MCF 10A (cell line): Measurements from ENCODE around the gene RTKN2. TPM values are rescaled to one million over a fixed set of nuclear protein-coding genes. Genes with fewer than 3 reads are reported as not detected.

Experiments used
- BruUV-seq: library from RNA; stranded (reverse); fragments of 400-500 nt; replicated peaks from 2 replicates; lab custom pipeline; 2021; lab: Mats Ljungman, UMichigan
- CTCF ChIA-PET: fragments of 300-600 bp; sonication (Branson Sonifier 250); formaldehyde crosslinking; extraction: SDS; loops from one replicate; lab custom pipeline; 2021; ENCODE audit warnings: antibody characterized with exemption, inconsistent platforms; lab: Yijun Ruan, JAX
- POLR2A ChIA-PET: fragments of 300-600, 350-650 bp; sonication (Branson Sonifier 250); formaldehyde crosslinking; extraction: SDS; loops from one replicate; lab custom pipeline; 2020; ENCODE audit warnings: antibody characterized with exemption, inconsistent platforms; lab: Yijun Ruan, JAX
- DNase-seq: peaks from one replicate; pipeline ENCODE4 v3.0.0-alpha.2; 2018; ENCODE audit not compliant: unreplicated experiment
- H3K27ac Mint-ChIP-seq: one replicate; pipeline ENCODE4 v1.8.0; 2022; ENCODE audit warnings: mild to moderate bottlenecking, low read depth, mixed read lengths; ENCODE audit not compliant: unreplicated experiment
- H3K27me3 Mint-ChIP-seq: one replicate; pipeline ENCODE4 v1.8.0; 2022; ENCODE audit warnings: mixed read lengths; ENCODE audit not compliant: insufficient read depth, unreplicated experiment
- H3K36me3 Mint-ChIP-seq: one replicate; pipeline ENCODE4 v1.8.0; 2022; ENCODE audit warnings: mild to moderate bottlenecking, moderate library complexity, mixed read lengths; ENCODE audit not compliant: insufficient read depth, unreplicated experiment
- H3K4me1 Mint-ChIP-seq: one replicate; pipeline ENCODE4 v1.8.0; 2022; ENCODE audit warnings: mixed read lengths; ENCODE audit not compliant: insufficient read depth, unreplicated experiment
- H3K4me3 Mint-ChIP-seq: one replicate; pipeline ENCODE4 v1.8.0; 2022; ENCODE audit warnings: mild to moderate bottlenecking, moderate library complexity, mixed read lengths; ENCODE audit not compliant: unreplicated experiment
- H3K9me3 Mint-ChIP-seq: one replicate; pipeline ENCODE4 v1.8.0; 2022; ENCODE audit warnings: mixed read lengths; ENCODE audit not compliant: unreplicated experiment
- CTCF ChIP-seq: fragments of 200-600 bp; IDR thresholded peaks from one replicate; pipeline ENCODE4 v1.8.0; 2022; ENCODE audit warnings: antibody characterized with exemption, mild to moderate bottlenecking; ENCODE audit not compliant: unreplicated experiment
- intact Hi-C: fragments of 100-400 bp; cut with micrococcal nuclease; formaldehyde crosslinking; loops from 2 replicates; pipeline ENCODE4 v1.14.1; 2022
- total RNA-seq: library from RNA; stranded (reverse); gene quantifications from 2 replicates; pipeline ENCODE4 v1.2.3, GENCODE V29; 2022

RTKN2 gene
- total RNA-seq, 1 experiment from 2014 or later: 2.6 TPM

- intact Hi-C loops: no loop called here
- CTCF ChIA-PET: interaction anchor here (1.2 kb wide), 1 partner anchor 95 kb away, joined by 3 read pairs; no protein-coding TSS in a partner anchor
- no peak for DNase-seq
- no peaks in the 10 kb centered on the region for H3K27me3 Mint-ChIP-seq
- no peak overlapping the region for H3K4me3 Mint-ChIP-seq
- H3K9me3 Mint-ChIP-seq: peaks cover 3% of the 10 kb centered on the region
- POLR2A ChIA-PET: interaction anchor here (0.5 kb wide), 1 partner anchor 872 kb away, joined by 3 read pairs; no protein-coding TSS in a partner anchor
- no TSS peak for BruUV-seq
- H3K4me1 Mint-ChIP-seq: no peaks in the 10 kb centered on the region
- no peaks in the 10 kb centered on the region for H3K36me3 Mint-ChIP-seq
- no peak overlapping the region for H3K27ac Mint-ChIP-seq
- no peak for TF ChIP-seq CTCF
Observed at GRCh38 chr10:62148155-62148554, 120.5 kb downstream of the RTKN2 start.

GRCh38 chr10:62147425-62147824 lies 121.2 kb downstream of the RTKN2 start:
- H3K27me3 Mint-ChIP-seq: no peaks in the 10 kb centered on the region
- POLR2A ChIA-PET: no interaction called here
- CTCF ChIA-PET: interaction anchor here (1.3 kb wide), 1 partner anchor 40 kb away, joined by 4 read pairs; no protein-coding TSS in a partner anchor
- H3K9me3 Mint-ChIP-seq: peaks cover 10% of the 10 kb centered on the region
- H3K36me3 Mint-ChIP-seq: no peaks in the 10 kb centered on the region
- no peak for DNase-seq
- no peak for TF ChIP-seq CTCF
- no peaks in the 10 kb centered on the region for H3K4me1 Mint-ChIP-seq
- no peak overlapping the region for H3K4me3 Mint-ChIP-seq
- no peak overlapping the region for H3K27ac Mint-ChIP-seq
- intact Hi-C loops: no loop called here
- BruUV-seq: no TSS peak

- POLR2A ChIA-PET: no interaction called here
- no peak overlapping the region for H3K27ac Mint-ChIP-seq
- DNase-seq: no peak
- intact Hi-C loops: no loop called here
- no TSS peak for BruUV-seq
- no peaks in the 10 kb centered on the region for H3K36me3 Mint-ChIP-seq
- no peaks in the 10 kb centered on the region for H3K4me1 Mint-ChIP-seq
- no peaks in the 10 kb centered on the region for H3K27me3 Mint-ChIP-seq
- H3K9me3 Mint-ChIP-seq: peaks cover 14% of the 10 kb centered on the region
- H3K4me3 Mint-ChIP-seq: no peak overlapping the region
- no peak for TF ChIP-seq CTCF
- CTCF ChIA-PET: no interaction called here
Observed at GRCh38 chr10:62136931-62137330, 131.7 kb downstream of the RTKN2 start.

GRCh38 chr10:62133618-62134017 lies 135.0 kb downstream of the RTKN2 start:
- TF ChIP-seq CTCF: no peak
- no peak overlapping the region for H3K4me3 Mint-ChIP-seq
- no TSS peak for BruUV-seq
- no peak overlapping the region for H3K27ac Mint-ChIP-seq
- H3K9me3 Mint-ChIP-seq: peaks cover 10% of the 10 kb centered on the region
- no peak for DNase-seq
- intact Hi-C loops: no loop called here
- H3K36me3 Mint-ChIP-seq: peaks cover 4% of the 10 kb centered on the region
- ChIA-PET POLR2A (interaction anchor here (0.6 kb wide), 1 partner anchor 744 kb away, joined by 3 read pairs; no protein-coding TSS in a partner anchor), CTCF (no interaction called here)
- no peaks in the 10 kb centered on the region for H3K27me3 Mint-ChIP-seq
- H3K4me1 Mint-ChIP-seq: peaks cover 6% of the 10 kb centered on the region

Other genes starting within 250 kb of the RTKN2 start
- 1.3 and 2.9 TPM in 2 replicates for gene ZNF365, start 105.5 kb upstream of the RTKN2 start, total RNA-seq